Upper lobe of right lung (tissue), 1 donor: Measurements from ENCODE around the gene PRKAB1. TPM values are rescaled to one million over a fixed set of nuclear protein-coding genes. Genes with fewer than 3 reads are reported as not detected.

ENCODE experiments used
- ATAC-seq: fragments of 200-7000 bp; cut with Tn5 transposase; one replicate; pipeline ENCODE4 v1.9.1; 2020; ENCODE audit warnings: mild to moderate bottlenecking, moderate library complexity
- DNase-seq: peaks from one replicate; pipeline ENCODE4 v3.0.0-alpha.2; 2020
- H3K27ac ChIP-seq: fragments of 200-600 bp; one replicate; pipeline ENCODE4 v1.8.0; 2022
- H3K27me3 ChIP-seq: fragments of 200-600 bp; one replicate; pipeline ENCODE4 v1.8.0; 2022; ENCODE audit warnings: mild to moderate bottlenecking
- H3K36me3 ChIP-seq: fragments of 200-600 bp; one replicate; pipeline ENCODE4 v1.8.0; 2022
- H3K4me1 ChIP-seq: fragments of 200-600 bp; one replicate; pipeline ENCODE4 v1.8.0; 2022
- H3K4me3 ChIP-seq: fragments of 200-600 bp; one replicate; pipeline ENCODE4 v1.8.0; 2022; ENCODE audit warnings: mild to moderate bottlenecking
- H3K9me3 ChIP-seq: fragments of 200-600 bp; one replicate; pipeline ENCODE4 v1.8.0; 2022
- intact Hi-C: fragments of 100-400 bp; cut with DNase I; formaldehyde crosslinking; loops from one replicate; pipeline ENCODE4 v1.11.0; 2022
- total RNA-seq: library from RNA; stranded (reverse); fragmentation: NEBNext Ultra II Directional; extraction: Animal tissue kit (Norgen Biotek cat#: 25700); gene quantifications from one replicate; pipeline ENCODE4 v1.2.1, GENCODE V29; 2021
- TF ChIP-seq, protein P1 (sequence below): fragments of 200-600 bp; IDR thresholded peaks from one replicate; pipeline ENCODE4 v1.8.0; 2022; ENCODE audit warnings: antibody characterized with exemption
- donor health status: DM: no; HTN: yes; CAD: no; lungs with severe emphysema.

Gene PRKAB1
- total RNA-seq, 1 donor from 2014 or later: 54.7 TPM

DNA sequence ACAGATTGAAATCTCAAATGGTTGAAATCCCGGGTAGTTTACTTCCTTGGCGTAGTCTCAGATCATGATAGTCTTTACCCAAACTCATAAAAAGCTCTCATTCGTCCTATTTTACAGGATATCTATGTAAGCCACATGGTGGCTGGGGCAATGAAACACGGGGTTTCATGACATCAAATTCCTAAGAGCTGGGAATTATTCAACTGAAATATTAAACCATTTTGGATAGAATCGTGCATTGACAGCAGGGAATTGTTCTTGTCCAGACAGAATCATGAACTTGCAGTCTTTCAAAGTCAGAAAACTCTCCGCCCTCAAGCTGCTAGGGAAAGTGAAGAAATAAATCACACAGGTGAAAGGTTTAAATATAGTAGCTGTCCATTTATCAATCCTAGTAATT is 33.2 kb upstream of the PRKAB1 start:
- H3K9me3 ChIP-seq: no peaks in the 10 kb centered on the region
- H3K4me3 ChIP-seq: no peak overlapping the region
- ATAC-seq (no peak), DNase-seq (no peak)
- intact Hi-C loops: no loop called here
- H3K27me3 ChIP-seq: no peaks in the 10 kb centered on the region
- no peaks in the 10 kb centered on the region for H3K4me1 ChIP-seq
- H3K27ac ChIP-seq: no peak overlapping the region
- TF ChIP-seq, protein P1, sequence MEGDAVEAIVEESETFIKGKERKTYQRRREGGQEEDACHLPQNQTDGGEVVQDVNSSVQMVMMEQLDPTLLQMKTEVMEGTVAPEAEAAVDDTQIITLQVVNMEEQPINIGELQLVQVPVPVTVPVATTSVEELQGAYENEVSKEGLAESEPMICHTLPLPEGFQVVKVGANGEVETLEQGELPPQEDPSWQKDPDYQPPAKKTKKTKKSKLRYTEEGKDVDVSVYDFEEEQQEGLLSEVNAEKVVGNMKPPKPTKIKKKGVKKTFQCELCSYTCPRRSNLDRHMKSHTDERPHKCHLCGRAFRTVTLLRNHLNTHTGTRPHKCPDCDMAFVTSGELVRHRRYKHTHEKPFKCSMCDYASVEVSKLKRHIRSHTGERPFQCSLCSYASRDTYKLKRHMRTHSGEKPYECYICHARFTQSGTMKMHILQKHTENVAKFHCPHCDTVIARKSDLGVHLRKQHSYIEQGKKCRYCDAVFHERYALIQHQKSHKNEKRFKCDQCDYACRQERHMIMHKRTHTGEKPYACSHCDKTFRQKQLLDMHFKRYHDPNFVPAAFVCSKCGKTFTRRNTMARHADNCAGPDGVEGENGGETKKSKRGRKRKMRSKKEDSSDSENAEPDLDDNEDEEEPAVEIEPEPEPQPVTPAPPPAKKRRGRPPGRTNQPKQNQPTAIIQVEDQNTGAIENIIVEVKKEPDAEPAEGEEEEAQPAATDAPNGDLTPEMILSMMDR: no peak
- H3K36me3 ChIP-seq: no peaks in the 10 kb centered on the region

DNA sequence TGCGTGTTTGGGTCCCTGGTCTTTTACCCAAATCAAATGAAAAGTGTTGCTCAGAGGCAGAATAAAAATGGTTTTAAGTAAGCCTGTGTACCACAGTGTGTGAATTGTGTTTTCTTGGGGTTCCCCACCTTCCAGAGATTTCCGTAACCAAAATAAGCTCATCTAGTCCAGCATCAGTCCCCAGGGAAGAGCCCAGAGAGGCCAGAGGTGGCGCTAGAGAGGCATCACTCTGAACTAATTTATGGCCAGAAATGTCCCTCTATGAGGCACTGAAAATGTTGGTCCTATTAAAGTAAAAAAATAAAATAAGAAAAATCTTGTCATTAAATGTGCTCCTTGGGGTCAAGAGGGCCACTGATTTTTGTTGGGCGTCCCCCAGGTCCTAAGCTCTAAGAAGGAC is 24.9 kb upstream of the PRKAB1 start:
- TF ChIP-seq, protein P1: no peak
- Histone ChIP-seq H3K36me3 (no peaks in the 10 kb centered on the region), H3K9me3 (no peaks in the 10 kb centered on the region), H3K27ac (no peak overlapping the region), H3K4me3 (no peak overlapping the region), H3K4me1 (no peaks in the 10 kb centered on the region), H3K27me3 (no peaks in the 10 kb centered on the region)
- no peak for ATAC-seq
- DNase-seq: no peak
- intact Hi-C loops: no loop called here

- no peaks in the 10 kb centered on the region for H3K27me3 ChIP-seq
- ATAC-seq: no peak
- H3K36me3 ChIP-seq: no peaks in the 10 kb centered on the region
- TF ChIP-seq, protein P1: no peak
- intact Hi-C loops: no loop called here
- H3K9me3 ChIP-seq: no peaks in the 10 kb centered on the region
- H3K27ac ChIP-seq: no peak overlapping the region
- DNase-seq: no peak
- no peak overlapping the region for H3K4me3 ChIP-seq
- no peaks in the 10 kb centered on the region for H3K4me1 ChIP-seq
Measured at GRCh38 chr12:119644930-119645329, 23.0 kb upstream of the PRKAB1 start.

GRCh38 chr12:119645535-119646059 is 22.3 kb upstream of the PRKAB1 start:
- no peak for ATAC-seq
- TF ChIP-seq, protein P1: no peak
- intact Hi-C loops: no loop called here

DNA sequence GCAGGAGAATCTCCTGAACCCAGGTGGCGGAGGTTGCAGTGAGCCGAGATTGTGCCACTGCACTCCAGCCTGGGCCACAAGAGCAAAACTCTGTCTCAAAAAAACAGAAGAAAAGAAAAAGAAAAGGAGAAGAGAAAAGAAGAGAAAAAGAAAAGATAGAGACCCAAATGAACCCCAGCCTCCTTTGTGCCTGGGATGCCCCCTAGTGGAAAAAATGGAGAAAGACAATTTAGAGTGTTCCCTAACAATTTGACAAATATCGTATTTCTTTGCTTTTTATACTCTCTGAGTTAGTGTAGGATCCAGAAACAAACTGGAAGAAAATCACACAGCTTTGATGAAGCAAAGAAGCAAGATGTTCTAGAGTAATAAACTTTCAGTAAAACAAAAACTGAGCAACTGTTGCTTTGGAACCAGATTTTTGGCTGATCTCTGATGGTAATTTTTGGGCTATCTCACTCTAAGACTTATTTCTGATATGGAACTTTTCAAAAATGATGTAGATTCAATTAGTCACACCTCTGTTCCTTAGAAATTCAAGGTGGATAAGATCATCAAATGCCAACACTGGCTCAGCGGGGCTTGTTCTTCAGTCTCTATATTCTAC is 18.6 kb upstream of the PRKAB1 start:
- DNase-seq: no peak
- no peak for ATAC-seq
- H3K4me3 ChIP-seq: no peak overlapping the region
- intact Hi-C loops: no loop called here
- H3K27me3 ChIP-seq: no peaks in the 10 kb centered on the region
- H3K4me1 ChIP-seq: no peaks in the 10 kb centered on the region
- no peaks in the 10 kb centered on the region for H3K36me3 ChIP-seq
- peaks cover 5% of the 10 kb centered on the region for H3K9me3 ChIP-seq
- TF ChIP-seq, protein P1: peak; percentile 82
- H3K27ac ChIP-seq: no peak overlapping the region

More at GRCh38 chr12:119645535-119646059, 22.3 kb upstream of the PRKAB1 start:
- no peaks in the 10 kb centered on the region for H3K4me1 ChIP-seq
- no peak overlapping the region for H3K27ac ChIP-seq
- H3K9me3 ChIP-seq: no peaks in the 10 kb centered on the region
- no peaks in the 10 kb centered on the region for H3K27me3 ChIP-seq
- no peak for DNase-seq
- no peaks in the 10 kb centered on the region for H3K36me3 ChIP-seq
- H3K4me3 ChIP-seq: no peak overlapping the region
